Fibroblast of skin of abdomen (primary cell): ENCODE data around the gene DNAJC1.

ENCODE experiments used
- DNase-seq: peaks from one replicate; pipeline ENCODE4 v3.0.0-alpha.2; 2013

Gene DNAJC1

DNA sequence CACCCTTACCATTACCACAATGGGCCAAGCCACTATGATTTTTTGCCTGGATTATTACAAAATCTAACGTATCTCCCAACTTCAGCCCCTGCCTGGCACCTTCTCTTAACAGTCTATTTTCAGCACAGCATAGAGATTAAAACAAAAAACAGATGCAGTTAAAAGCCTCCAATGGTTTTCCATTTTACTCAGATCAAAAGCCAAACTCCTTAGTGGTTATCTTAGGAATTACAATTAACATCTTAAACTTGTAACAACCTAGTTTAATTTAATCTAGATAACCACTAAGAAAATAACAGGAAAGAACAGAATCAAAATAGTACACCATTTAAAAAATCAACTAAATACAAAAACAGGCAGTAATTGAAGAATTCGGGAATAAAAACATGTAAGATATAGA is 43.5 kb downstream of the DNAJC1 start:
- no peak for DNase-seq

DNA sequence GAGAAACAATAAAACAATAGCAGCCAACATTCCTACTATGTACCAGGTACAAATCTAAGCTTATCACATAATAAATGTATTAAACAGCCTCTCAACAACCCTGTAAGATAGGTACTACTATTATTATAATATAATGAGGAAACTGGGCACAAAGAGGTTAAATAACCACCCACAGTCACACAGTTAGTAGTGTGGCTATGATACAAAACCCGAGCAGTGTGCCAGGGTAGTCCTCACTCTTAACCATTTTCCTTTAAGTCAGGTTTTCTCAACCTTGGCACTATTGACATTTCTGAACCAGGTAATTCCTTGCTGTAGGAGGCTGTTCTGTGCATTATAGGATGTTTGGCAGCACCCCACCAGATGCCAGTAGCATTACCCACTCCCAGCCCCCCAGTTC is 48.8 kb downstream of the DNAJC1 start:
- no peak for DNase-seq

DNA sequence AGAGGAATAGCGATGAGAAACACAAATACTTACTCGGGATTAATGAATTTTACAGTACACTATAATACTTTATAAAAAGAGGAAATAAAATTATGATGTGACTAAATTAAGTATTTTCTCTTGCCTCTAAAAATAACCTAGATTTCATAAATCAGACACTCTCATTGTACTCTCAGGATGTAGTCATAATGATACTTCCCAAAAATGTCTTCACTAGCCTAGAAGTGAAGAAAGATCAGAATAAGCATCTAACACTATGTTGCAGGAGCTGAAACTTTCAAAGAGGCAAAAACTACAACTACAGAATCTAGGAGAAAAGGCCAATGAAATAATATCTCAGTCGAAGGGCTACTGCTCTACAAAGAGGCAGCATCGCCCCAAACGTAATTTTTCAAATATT is 49.4 kb downstream of the DNAJC1 start:
- no peak for DNase-seq

DNA sequence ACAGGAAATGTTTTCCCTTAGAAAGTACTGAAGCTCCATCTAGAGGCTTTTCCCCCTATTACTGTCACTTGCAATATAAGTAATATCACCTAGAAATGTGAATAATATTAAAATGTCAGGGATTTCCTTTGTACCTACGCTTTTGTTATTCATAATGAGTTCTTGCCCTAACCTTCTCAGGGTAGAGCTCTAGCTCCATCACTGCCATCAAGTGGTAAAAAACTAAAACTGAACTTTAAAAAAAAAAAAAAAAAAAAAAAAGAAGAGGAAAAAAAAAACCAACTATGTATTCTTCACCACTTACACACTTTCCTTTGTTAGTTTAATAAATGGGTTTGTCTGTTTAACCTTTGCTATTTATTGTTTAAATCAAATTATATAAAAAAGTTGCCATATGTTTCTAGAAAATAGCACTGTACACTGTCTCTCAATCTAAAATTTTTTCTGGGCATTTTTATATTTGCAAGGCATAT is 49.9 kb downstream of the DNAJC1 start:
- DNase-seq, result peak; percentile 69

DNA sequence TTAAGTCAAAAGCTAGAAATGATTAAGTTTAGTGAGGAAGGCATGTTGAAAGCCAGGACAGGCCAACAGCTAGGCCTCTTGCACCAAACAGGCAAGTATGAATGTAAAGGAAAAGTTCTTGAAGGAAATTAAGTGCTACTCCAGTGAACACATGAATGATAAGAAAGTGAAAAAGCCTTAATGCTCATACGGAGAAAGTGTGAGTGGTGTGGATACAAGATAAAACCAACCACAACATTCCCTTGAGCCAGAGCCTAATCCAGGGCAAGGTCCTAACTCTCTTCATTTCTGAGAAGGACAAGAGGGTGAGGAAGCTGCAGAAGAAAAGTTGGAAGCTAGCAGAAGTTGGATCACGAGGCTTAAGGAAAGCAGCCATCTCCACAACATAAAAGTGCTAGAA is 53.0 kb downstream of the DNAJC1 start:
- no peak for DNase-seq

DNA sequence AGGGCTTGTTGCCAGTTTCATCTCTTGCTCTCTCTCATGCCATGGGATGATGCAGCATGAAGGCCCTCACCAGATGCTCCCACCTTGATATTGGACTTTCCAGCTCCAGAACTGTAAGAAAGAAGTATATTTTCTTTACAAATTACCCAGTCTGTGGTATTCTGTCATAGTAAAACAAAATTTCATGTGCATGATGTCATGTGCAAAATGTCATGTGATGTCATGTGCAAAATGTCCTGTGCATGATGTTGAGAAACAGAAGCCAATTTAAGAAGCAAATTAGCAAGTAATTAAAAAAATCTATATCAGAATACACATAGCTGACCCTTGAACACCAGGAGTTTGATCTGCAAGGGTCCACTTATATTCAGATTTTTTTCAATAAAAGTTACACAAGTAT is 56.6 kb downstream of the DNAJC1 start:
- DNase-seq, result no peak

DNA sequence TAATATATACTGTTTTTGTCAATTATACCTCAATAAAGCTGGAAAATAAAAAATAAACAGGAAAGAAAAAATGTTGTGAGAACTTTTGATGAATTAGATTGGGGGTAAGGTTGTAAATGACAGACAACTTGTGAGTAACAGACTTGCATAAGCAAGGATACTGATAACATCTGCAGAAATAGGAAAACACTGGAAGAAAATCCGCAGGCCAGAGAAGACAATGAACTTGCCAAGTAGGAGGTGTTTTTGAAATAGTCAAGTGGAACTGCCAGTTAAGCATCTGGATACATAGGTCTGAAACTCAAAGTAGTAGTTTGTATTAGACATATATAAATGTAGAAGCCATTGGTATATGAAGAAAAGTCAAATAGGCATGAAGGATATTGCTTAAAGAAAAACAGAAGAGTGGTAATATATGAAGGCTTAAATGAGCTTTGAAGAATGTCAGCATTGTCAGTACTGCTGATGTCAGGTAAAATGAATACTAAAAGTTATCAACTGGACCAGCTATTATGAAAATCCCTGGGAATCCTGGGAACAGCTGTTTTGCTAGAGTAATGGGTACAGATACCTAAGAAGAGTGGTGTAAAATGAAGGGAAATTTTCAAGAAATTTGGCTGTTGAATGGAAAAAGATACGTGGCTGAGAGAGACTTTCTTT is 58.7 kb downstream of the DNAJC1 start:
- no peak for DNase-seq

DNA sequence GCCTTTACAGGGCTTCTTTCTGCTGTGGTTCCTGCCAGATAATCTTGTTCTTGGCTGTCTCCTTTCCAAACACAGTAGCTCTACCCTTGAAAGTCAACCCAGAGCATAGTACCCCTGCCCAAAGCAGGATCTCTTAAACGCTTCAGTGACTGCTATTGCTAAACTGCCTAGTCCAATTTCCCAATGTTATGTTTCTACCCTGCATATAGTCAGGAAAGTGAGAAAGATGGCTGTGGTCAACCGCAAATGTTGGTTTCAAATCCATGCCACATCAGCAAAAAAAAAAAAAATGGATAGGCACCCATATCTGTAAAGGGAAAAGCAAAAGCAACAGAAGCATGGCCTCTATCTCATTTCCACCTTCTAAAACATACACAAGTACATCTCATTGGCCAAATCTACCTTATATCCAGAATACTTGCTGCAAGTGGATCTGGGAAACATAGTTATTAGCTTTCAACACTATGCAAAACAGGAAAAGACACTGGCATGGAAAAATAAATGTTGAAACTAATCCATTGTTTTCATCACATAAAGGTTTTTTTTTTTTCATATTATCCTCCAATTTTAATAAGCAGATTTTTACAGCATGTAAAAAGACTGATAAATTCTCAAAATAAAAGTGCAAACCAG is 59.8 kb downstream of the DNAJC1 start:
- no peak for DNase-seq

DNA sequence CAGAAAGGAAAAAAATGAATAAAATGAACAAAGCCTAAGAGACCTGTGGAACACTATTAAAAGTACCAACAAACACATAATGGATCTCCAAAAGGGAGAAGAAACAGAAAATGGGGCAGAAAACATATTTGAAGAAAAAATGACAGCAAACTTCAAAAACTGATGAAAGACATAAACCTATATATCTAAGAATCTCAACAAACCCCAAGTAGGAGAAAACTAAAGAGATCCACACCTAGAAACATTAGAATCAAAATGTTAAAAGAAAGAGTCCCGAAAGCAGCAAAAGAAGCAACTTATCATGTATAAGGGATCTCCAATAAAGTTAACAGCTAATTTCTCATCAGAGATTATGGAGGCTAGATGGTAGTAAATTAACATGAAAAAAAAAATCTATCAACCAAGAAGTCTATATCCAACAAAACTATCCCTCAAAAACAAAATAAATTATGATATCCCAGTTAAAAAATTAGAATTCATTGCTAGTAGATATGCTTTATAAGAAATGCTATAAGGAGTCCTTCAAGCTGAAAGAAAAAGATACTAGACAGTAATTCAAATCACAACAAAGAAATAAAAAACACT is 68.0 kb downstream of the DNAJC1 start:
- DNase-seq, result no peak

DNA sequence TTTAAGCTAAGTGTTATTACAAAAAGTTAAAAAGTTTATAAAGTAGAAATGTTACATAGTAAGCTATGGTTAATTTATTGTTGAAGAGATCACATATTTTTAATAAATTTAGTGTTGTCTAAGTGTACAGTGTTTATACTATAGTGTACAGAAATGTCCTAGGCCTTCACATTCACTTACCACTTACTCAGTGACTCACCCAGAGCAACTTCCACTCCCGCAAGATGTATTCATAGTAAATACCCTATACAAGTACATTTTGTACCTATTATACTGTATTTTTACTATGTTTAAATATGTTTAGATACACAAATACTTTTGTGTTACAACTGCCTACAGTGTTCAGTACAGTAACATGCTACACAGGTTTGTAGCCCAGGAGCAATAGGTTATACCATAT is 69.2 kb downstream of the DNAJC1 start:
- DNase-seq, result no peak

DNA sequence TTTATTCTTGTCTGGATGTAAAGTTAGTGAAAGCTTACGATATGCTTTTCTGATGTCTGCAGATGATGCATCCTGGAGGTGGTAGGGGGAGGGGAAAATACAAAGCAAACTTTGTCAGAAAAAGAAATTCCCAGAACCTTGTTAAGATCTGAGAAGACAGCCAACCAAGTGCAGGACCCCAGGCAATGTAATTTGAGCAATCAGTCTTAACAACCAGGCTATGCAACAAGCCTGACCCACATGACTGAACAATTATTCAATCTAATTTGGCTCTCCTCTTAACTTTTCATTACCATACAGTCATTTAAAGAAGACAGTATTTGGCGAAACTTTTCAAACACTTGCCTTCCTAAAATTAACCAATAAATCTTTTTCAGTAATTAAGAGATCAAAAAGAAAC is 74.5 kb downstream of the DNAJC1 start:
- peak; percentile 25 for DNase-seq

DNA sequence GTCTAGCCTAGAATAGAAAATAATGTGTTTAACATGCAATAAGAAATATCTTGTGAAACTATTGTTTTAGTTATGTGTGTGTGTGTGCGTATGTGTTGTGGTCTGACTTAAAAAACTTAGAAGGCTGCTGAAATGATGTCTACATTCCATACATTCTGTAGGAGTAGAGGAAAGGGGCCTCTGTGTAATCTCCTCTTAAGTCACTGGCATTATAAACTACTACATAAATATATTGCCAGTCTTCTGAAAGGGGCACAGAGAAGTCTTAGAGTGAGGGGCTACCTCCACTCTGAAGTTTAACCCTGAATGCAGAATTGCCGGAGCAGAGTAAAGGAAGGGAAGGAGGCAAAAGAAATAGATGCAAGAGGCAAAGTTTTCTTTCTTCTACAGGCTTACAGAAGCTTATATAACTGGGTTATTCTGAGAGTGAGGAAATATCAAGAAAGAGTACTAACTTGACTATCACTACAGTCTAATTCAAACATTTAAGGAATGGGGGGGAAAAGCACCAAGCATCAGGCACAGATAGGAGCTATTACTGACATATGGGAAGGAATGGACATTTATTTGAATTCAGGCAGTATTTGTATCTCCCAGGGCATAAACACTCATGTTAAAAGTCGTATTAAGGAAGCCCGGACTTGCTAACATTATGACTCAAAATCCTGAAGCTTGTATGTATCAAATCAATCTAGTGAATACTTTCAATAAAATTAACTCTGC is 75.7 kb downstream of the DNAJC1 start:
- peak; percentile 90 for DNase-seq

DNA sequence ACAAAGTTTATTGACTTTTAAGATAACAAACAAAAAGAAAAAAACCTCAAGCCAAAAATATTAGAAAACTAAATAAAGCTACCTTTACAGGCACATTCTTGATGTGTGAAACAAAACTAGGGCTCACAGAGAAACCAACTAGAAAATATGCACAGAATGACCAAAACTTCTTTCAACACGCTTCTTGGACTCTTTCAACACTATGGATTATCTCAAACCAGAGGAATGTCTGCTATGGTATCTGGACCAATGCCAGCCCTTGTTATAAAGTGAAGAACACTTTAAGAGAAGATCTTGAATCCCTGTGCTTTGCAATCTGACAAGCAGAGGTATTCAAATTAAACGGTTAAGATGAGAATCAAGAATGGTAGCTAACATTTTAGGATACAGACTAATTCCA is 76.6 kb downstream of the DNAJC1 start:
- DNase-seq, result peak; percentile 99

DNA sequence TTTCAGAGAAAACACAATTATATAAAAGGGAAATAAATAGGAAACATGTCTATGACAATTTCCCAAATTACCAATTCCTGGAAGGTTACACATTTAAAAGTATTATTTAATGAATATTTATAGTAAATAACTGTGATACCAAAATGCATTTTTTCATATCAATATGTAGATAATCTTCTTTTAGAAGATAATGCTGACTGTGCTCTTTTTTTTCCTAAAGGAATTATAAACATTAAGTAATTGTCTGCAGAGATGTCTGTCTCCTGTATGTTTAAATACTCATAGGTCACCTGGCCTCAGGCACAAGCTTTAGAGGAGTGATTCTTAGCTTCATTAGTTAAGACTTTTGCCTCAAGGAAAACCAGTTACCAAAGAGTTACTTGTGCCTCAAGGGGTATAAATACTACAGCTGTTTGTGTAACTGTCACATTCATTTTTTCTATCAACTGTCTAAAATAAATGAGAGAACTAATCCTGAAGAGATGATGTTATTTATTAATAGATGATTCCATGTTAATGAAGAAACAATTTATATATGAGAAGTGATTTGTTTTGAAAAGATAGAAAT is 77.1 kb downstream of the DNAJC1 start:
- DNase-seq, result no peak

DNA sequence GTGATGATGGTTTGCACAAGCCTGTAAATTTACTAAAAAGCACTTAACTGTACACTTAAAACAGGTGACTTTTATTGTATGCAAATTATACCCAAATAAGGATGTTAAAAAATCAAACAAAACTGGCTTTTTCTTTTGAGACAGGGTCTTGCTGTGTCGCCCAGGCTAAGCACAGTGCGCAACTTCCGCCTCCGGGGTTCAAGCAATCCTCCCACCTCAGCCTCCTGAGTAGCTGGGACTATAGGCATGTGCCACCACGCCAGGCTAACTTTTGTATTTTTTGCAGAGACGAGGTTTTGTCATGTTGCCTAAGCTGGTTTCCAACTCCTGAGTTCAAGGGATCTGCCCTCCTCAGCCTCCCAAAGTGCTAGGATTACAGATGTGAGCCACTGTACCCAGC is 77.7 kb downstream of the DNAJC1 start:
- DNase-seq, result no peak

DNA sequence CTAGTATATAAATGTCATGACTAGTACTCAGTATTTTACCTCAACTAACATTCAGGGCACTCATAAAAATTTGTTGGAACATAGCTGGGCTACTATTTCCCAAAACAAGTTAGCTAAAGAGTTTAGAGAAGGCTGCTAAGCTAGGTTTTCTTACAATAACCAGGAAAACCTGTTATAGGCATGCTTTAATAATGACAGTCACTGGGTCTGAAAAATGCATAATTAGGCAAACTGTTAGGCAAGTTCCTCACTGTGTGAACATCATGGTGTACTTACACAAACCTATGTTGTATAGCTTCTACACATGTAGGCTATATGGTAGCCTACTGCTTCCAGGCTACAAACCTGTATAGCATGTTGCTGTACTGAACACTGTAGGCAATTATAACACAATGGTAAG is 79.0 kb downstream of the DNAJC1 start:
- no peak for DNase-seq

DNA sequence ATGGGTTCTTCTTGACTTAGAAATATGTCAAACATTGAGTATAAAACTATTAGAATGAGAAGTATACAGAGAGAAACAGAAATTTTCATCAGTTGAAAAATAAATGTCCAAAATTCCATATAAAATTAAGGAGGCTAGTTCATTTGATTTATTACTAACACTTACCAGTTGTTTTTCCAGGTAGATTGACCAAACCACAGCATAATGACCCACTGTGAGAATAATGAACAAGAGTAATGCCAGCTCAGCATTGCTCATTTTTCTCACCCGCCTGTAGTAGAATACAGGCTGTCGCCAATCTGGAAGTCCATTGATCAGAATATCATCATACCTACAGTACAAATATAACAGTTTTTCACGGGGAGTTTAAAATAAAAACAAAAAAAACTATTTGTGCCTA is 82.9 kb downstream of the DNAJC1 start:
- no peak for DNase-seq

DNA sequence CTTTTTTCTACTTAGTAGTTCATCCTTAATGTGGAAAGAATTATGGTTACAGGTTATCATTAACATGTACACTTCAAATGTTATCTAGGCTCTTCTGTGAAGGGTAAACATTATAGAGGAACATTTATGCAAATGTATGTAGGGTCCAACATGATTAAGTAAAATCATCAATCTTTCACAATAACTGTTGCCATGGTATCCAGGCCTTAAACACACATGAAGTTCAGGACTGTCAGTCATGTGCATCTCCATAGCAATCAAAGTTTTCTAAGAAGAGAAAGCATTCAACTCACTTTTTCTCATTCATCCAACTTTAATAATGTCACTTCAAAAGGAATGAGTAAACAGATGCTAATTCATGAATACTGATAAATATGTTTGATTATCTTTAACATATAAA is 83.6 kb downstream of the DNAJC1 start:
- no peak for DNase-seq

DNA sequence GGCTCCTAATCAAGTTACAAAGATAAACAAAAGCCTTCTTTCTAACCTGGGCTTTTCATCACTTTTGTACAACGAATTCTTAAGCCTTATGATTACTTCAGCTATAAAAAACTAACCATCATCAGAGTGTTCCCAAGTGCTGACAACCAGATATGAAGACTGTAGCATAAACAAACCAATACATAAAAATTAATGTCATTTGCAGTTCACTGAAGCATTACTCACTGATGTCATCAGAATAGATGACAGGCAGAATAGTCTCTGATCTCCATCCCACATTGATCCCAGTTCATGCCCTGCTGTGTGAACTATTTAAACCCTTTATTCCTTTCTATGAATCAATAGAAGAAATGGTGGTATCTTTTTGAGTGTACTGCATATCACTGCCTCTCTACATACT is 84.4 kb downstream of the DNAJC1 start:
- peak; percentile 45 for DNase-seq

DNA sequence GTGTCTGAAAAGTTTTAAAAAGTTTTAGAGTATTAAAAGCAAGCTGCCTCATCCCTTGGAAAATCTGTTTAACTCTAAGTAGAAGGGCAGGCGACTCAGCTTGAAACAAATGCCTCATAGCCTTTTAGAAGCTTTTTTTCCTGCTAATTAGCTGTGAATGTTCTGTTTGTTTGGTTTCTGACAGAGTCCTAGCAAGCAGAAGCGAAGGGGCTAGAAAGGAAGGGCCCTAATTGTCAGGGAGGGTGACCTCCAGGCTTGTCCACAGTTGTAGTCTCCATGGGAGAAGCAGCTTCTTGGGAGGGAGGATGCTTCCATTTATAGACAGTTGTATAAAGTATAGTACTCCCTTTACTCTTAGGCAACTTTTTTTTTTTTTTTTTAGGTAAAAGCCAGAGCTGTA is 90.9 kb downstream of the DNAJC1 start:
- DNase-seq, result no peak

DNA sequence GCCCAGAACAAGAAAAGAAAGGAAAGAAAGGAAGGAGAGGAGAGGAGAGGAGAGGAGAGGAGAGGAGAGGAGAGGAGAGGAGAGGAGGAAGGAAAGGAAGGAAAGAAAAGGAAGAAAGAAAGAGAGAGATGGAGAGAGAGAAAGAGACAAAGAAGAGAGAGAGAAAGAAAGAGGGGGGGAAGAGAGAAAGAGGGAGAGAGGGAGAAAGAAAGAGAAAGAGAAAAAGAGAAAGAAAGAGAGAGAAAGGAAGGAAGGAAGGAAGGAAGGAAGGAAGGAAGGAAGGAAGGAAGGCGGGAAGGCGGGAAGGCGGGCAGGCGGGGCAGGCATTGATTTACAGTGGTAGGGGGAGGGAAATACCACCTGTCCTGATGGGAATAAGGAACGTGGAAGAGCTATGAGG is 92.7 kb downstream of the DNAJC1 start:
- DNase-seq, result no peak

DNA sequence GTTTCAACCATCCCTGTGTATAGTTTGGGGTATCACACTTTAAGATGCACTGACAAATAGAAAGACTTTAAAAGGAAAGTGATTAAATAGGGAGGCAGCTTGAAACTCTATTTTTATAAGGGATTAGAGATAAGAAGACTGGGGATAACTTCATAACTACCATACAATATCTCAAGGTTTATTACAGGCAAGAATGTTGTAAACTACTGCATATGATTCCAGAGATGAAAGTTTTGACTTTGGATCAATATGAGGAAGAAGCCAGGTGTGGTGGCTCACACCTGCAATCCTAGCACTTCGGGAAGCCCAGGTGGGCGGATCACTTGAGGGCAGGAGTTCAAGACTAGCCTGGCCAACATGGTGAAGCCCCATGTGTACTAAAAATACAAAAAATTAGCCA is 96.1 kb downstream of the DNAJC1 start:
- DNase-seq, result no peak

DNA sequence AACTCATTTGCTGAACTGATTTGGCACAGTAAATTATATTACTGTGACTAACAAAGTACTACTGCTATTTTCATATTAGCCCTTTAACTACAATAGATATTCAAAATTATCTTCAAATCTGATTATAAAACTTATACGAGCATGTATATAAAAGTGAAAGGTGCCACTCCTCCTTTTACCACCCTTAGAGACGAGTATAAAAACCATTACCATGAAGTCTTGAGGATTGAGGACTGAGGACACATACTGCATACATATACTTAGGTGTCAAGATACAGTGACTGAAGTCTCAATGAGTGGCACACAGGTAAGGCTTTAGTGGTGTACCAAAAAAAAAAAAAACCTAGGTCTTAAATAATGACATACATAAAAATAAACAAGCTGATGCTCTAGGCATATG is 98.6 kb downstream of the DNAJC1 start:
- DNase-seq, result no peak
